ENCODE data around the gene RFNG.

The RFNG gene

GRCh38 chr17:82062984-82063368 is 11.4 kb upstream of the RFNG start:
- Histone ChIP-seq H3K4me3 (ENCODE audit: insufficient read length, low read depth) (no peak overlapping the region), H3K9me3 (ENCODE audit: insufficient read depth, low read length) (no peaks in the 10 kb centered on the region), H3K9ac (ENCODE audit: insufficient read length, low read depth) (no peak overlapping the region), H3K36me3 (ENCODE audit: insufficient read depth, insufficient read length, low read length) (peaks cover 67% of the 10 kb centered on the region), H3K4me1 (ENCODE audit: insufficient read depth, insufficient read length) (peaks cover 9% of the 10 kb centered on the region), H3K27me3 (ENCODE audit: insufficient read depth, insufficient read length) (no peaks in the 10 kb centered on the region)
- TF ChIP-seq SUZ12 (IDR thresholded peaks at IDR 0.05; ENCODE audit: extremely low read depth, insufficient read depth, insufficient read length) (no peak), YY1 (IDR thresholded peaks at IDR 0.05; ENCODE audit: insufficient read depth, insufficient read length) (no peak), ZNF274 (IDR thresholded peaks at IDR 0.05; ENCODE audit: low read depth, low read length) (no peak)
- no peak for DNase-seq (ENCODE audit: low read depth, low spot score)

- H3K4me1 ChIP-seq (ENCODE audit: insufficient read depth, insufficient read length), result peaks cover 9% of the 10 kb centered on the region
- no peak overlapping the region for H3K9ac ChIP-seq (ENCODE audit: insufficient read length, low read depth)
- H3K27me3 ChIP-seq (ENCODE audit: insufficient read depth, insufficient read length), result no peaks in the 10 kb centered on the region
- H3K4me3 ChIP-seq (ENCODE audit: insufficient read length, low read depth), result no peak overlapping the region
- TF ChIP-seq ZNF274 (IDR thresholded peaks at IDR 0.05; ENCODE audit: low read depth, low read length) (no peak), YY1 (IDR thresholded peaks at IDR 0.05; ENCODE audit: insufficient read depth, insufficient read length) (no peak), SUZ12 (IDR thresholded peaks at IDR 0.05; ENCODE audit: extremely low read depth, insufficient read depth, insufficient read length) (no peak)
- DNase-seq (ENCODE audit: low read depth, low spot score), result no peak
- peaks cover 73% of the 10 kb centered on the region for H3K36me3 ChIP-seq (ENCODE audit: insufficient read depth, insufficient read length, low read length)
- no peaks in the 10 kb centered on the region for H3K9me3 ChIP-seq (ENCODE audit: insufficient read depth, low read length)
These were observed 10.7 kb upstream of the RFNG start for GRCh38 chr17:82062076-82062983.

- no peak overlapping the region for H3K4me3 ChIP-seq (ENCODE audit: insufficient read length, low read depth)
- DNase-seq (ENCODE audit: low read depth, low spot score), result no peak
- H3K27me3 ChIP-seq (ENCODE audit: insufficient read depth, insufficient read length), result no peaks in the 10 kb centered on the region
- peaks cover 9% of the 10 kb centered on the region for H3K4me1 ChIP-seq (ENCODE audit: insufficient read depth, insufficient read length)
- no peak for TF ChIP-seq YY1 (IDR thresholded peaks at IDR 0.05; ENCODE audit: insufficient read depth, insufficient read length)
- TF ChIP-seq ZNF274 (IDR thresholded peaks at IDR 0.05; ENCODE audit: low read depth, low read length), result no peak
- no peak for TF ChIP-seq SUZ12 (IDR thresholded peaks at IDR 0.05; ENCODE audit: extremely low read depth, insufficient read depth, insufficient read length)
- H3K9ac ChIP-seq (ENCODE audit: insufficient read length, low read depth), result no peak overlapping the region
- H3K9me3 ChIP-seq (ENCODE audit: insufficient read depth, low read length), result no peaks in the 10 kb centered on the region
- peaks cover 84% of the 10 kb centered on the region for H3K36me3 ChIP-seq (ENCODE audit: insufficient read depth, insufficient read length, low read length)
These were observed 9.7 kb upstream of the RFNG start for GRCh38 chr17:82061047-82061925.

- Histone ChIP-seq H3K9ac (ENCODE audit: insufficient read length, low read depth) (no peak overlapping the region), H3K4me1 (ENCODE audit: insufficient read depth, insufficient read length) (peaks cover 12% of the 10 kb centered on the region), H3K9me3 (ENCODE audit: insufficient read depth, low read length) (no peaks in the 10 kb centered on the region), H3K4me3 (ENCODE audit: insufficient read length, low read depth) (no peak overlapping the region), H3K36me3 (ENCODE audit: insufficient read depth, insufficient read length, low read length) (peaks cover 91% of the 10 kb centered on the region), H3K27me3 (ENCODE audit: insufficient read depth, insufficient read length) (no peaks in the 10 kb centered on the region)
- DNase-seq (ENCODE audit: low read depth, low spot score), result no peak
- TF ChIP-seq YY1 (IDR thresholded peaks at IDR 0.05; ENCODE audit: insufficient read depth, insufficient read length), result no peak
- no peak for TF ChIP-seq ZNF274 (IDR thresholded peaks at IDR 0.05; ENCODE audit: low read depth, low read length)
- no peak for TF ChIP-seq SUZ12 (IDR thresholded peaks at IDR 0.05; ENCODE audit: extremely low read depth, insufficient read depth, insufficient read length)
These were observed 9.0 kb upstream of the RFNG start for GRCh38 chr17:82060614-82061013.

GRCh38 chr17:82060001-82060380 is 8.4 kb upstream of the RFNG start:
- H3K36me3 ChIP-seq (ENCODE audit: insufficient read depth, insufficient read length, low read length), result peaks cover 96% of the 10 kb centered on the region

GRCh38 chr17:82059272-82060000 is 7.8 kb upstream of the RFNG start:
- peaks cover 99% of the 10 kb centered on the region for H3K36me3 ChIP-seq (ENCODE audit: insufficient read depth, insufficient read length, low read length)
- no peak overlapping the region for H3K9ac ChIP-seq (ENCODE audit: insufficient read length, low read depth)
- no peak for DNase-seq (ENCODE audit: low read depth, low spot score)
- no peaks in the 10 kb centered on the region for H3K9me3 ChIP-seq (ENCODE audit: insufficient read depth, low read length)
- no peak overlapping the region for H3K4me3 ChIP-seq (ENCODE audit: insufficient read length, low read depth)
- H3K4me1 ChIP-seq (ENCODE audit: insufficient read depth, insufficient read length), result peaks cover 11% of the 10 kb centered on the region
- no peaks in the 10 kb centered on the region for H3K27me3 ChIP-seq (ENCODE audit: insufficient read depth, insufficient read length)
- no peak for TF ChIP-seq ZNF274 (IDR thresholded peaks at IDR 0.05; ENCODE audit: low read depth, low read length)
- TF ChIP-seq SUZ12 (IDR thresholded peaks at IDR 0.05; ENCODE audit: extremely low read depth, insufficient read depth, insufficient read length), result no peak
- no peak for TF ChIP-seq YY1 (IDR thresholded peaks at IDR 0.05; ENCODE audit: insufficient read depth, insufficient read length)

More at GRCh38 chr17:82060001-82060380, 8.4 kb upstream of the RFNG start:
- TF ChIP-seq SUZ12 (IDR thresholded peaks at IDR 0.05; ENCODE audit: extremely low read depth, insufficient read depth, insufficient read length), result no peak
- no peak for TF ChIP-seq YY1 (IDR thresholded peaks at IDR 0.05; ENCODE audit: insufficient read depth, insufficient read length)
- no peak for TF ChIP-seq ZNF274 (IDR thresholded peaks at IDR 0.05; ENCODE audit: low read depth, low read length)
- Histone ChIP-seq H3K4me3 (ENCODE audit: insufficient read length, low read depth) (no peak overlapping the region), H3K4me1 (ENCODE audit: insufficient read depth, insufficient read length) (peaks cover 14% of the 10 kb centered on the region), H3K27me3 (ENCODE audit: insufficient read depth, insufficient read length) (no peaks in the 10 kb centered on the region), H3K9me3 (ENCODE audit: insufficient read depth, low read length) (no peaks in the 10 kb centered on the region), H3K9ac (ENCODE audit: insufficient read length, low read depth) (no peak overlapping the region)
- no peak for DNase-seq (ENCODE audit: low read depth, low spot score)
